GM19438 (cell line): ENCODE data around the gene CDH1.

Experiments
- ATAC-seq: cut with Tn5 transposase; IDR thresholded peaks from one replicate; pipeline ENCODE4 v1.9.1; 2021; ENCODE audit warnings: low read depth; ENCODE audit not compliant: unreplicated experiment

CDH1 gene

DNA sequence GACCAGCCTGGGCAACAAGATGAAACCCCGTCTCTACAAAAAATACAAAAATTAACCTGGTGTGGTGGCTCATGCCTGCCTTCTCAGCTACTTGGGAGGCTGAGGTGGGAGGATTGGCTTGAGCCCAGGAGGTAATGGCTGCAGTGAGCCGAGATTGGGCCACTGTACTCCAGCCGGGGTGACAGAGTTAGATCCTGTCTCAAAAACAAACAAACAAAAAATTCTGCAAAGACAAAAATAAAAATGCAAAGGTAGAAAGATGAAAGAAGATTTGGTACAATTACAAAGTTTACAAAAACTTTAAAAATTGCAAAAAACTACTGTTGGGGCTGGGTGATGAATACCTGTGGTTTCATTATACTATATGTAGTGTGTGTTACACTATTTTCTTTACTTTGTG lies 5.5 kb upstream of the CDH1 start:
- ATAC-seq, result no peak

GRCh38 chr16:68732042-68732680 lies 4.9 kb upstream of the CDH1 start:
- ATAC-seq, result no peak

DNA sequence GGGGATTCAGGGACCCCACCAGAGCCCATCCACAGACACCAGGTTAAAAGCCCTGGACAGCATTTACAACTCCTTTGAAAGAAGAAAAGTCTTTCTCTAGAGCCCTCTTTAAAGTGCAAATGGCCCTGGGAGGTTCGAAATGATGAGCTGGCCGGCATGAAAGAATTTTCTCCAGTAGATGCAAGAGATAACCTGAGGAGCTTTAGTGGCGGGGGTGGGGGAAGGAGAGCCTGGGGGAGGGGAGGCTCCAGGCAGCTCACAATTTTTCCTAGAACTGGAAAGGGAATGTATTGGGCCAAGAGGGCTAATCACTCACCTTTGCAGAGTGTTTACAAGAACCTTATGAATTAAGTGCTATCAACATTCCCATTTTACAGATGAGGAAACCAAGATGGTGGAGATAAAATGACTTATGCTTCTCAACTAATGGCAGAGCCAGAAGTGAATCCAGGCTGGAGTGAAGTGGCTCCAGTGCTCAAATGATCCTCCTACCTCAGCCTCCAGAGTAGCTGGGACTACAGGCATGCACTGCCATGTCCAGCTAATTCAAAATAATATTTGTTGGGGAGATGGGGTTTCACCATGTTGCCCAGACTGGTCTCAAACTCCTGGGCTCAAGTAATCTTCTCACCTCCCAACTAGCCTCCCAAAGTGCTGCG lies 4.2 kb upstream of the CDH1 start:
- ATAC-seq, result no peak

- no peak for ATAC-seq
Observed at GRCh38 chr16:68733570-68733969, 3.5 kb upstream of the CDH1 start.

- ATAC-seq, result no peak
Observed at GRCh38 chr16:68734782-68735181, 2.3 kb upstream of the CDH1 start.

DNA sequence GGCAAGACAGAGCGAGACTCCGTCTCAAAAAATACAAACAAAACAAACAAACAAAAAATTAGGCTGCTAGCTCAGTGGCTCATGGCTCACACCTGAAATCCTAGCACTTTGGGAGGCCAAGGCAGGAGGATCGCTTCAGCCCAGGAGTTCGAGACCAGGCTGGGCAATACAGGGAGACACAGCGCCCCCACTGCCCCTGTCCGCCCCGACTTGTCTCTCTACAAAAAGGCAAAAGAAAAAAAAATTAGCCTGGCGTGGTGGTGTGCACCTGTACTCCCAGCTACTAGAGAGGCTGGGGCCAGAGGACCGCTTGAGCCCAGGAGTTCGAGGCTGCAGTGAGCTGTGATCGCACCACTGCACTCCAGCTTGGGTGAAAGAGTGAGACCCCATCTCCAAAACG lies 531 bp upstream of the CDH1 start:
- ATAC-seq, result no peak

GRCh38 chr16:68737730-68738629 lies 888 bp downstream of the CDH1 start:
- ATAC-seq, result no peak

- ATAC-seq, result no peak
Observed at GRCh38 chr16:68739964-68740627, 3.0 kb downstream of the CDH1 start.

DNA sequence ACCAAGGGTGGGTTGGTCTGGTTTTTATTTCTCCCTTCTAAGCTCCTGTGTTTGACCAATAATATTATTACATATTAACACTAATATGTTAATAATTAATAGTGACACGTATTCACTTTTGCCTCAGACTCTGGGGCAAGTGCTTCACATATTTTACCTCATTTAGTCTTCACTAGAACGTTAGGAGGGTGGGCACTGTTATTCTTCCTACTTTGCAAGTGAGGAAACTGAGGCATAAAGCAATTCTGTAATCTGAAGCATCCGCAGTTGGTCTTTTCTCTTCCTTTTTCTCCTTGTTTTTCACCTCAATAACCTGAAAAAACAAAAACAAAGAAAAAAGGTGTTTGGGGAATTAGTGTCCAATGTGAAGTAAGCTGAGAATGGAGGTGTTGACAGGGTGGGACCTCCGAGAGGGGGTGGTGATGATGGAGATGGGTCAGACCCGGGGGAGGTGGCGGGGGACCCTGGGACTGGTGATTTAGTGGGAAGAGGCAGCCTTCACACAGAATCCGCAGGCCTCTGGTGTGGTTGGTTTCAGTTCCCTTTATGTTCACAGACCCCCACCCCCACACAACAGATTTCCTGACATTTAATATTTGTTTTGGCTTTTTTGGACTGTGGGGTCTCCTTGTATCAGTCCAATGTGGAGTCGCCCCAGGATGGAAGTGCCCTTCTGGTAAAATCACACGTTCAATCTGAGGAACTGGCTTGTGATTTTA lies 3.7 kb downstream of the CDH1 start:
- ATAC-seq, result no peak

- ATAC-seq, result no peak
Observed at GRCh38 chr16:68743664-68744063, 6.6 kb downstream of the CDH1 start.

GRCh38 chr16:68744744-68745280 lies 7.7 kb downstream of the CDH1 start:
- ATAC-seq, result no peak

DNA sequence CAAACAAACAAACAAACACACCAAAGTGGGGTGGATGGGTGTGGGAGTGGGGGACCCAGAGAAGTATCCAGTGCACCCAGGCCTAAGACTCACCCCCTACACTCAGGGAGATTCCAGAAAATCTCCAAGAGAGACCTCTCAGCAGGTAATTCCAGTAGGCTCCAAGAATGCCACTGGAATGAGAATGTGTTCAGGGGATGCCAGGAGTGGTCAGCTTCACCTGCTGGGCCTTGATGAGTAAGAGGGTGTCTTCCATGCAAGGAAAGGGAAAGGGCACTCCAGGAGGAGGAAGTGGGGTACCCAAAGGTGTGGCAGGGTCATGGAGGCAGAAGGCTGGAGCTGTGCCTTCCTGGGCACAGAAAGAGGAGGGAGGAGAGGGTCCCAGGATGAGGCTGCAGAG lies 9.9 kb downstream of the CDH1 start:
- no peak for ATAC-seq

DNA sequence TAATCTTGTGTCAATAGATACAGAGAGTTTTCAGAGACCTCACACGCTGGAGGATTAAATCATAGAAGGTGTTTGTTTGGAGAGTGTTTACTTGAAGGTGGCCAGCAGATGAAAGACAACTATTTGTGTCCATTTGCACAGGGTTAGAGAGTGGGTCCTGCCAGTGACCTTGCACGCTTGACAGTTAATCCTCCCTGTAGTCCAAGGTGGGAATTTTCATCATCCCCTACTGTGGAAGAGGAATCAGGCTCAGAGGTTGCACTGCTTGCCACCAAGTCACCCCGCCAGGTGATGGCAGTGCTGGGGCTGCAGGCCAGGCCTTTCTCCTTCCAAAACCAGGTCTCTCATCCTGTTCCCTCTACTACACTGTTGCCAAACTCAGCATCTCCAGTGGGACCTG lies 12.3 kb downstream of the CDH1 start:
- no peak for ATAC-seq

- ATAC-seq, result no peak
Observed at GRCh38 chr16:68750193-68750695, 13.2 kb downstream of the CDH1 start.

DNA sequence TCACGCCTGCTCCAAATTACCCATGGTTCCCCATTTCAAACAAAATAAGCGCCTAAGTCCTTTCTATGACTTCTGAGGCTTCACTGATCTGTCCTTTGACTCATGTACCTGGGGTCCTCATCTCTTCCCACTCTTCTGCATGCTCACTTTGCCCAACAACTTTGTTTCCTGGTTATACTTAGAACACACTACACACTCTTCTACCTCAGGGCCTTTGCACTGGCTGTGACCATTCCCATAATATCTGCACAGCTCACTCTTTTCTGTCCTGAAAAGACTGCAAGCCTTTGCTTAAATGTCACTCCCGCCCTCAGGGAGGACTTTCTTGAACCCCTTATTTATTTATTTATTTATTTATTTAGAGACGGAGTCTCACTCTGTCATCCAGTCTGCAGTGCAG lies 14.1 kb downstream of the CDH1 start:
- no peak for ATAC-seq

- no peak for ATAC-seq
Observed at GRCh38 chr16:68752602-68753001, 15.5 kb downstream of the CDH1 start.

- ATAC-seq, result no peak
Observed at GRCh38 chr16:68754084-68754792, 17.1 kb downstream of the CDH1 start.

DNA sequence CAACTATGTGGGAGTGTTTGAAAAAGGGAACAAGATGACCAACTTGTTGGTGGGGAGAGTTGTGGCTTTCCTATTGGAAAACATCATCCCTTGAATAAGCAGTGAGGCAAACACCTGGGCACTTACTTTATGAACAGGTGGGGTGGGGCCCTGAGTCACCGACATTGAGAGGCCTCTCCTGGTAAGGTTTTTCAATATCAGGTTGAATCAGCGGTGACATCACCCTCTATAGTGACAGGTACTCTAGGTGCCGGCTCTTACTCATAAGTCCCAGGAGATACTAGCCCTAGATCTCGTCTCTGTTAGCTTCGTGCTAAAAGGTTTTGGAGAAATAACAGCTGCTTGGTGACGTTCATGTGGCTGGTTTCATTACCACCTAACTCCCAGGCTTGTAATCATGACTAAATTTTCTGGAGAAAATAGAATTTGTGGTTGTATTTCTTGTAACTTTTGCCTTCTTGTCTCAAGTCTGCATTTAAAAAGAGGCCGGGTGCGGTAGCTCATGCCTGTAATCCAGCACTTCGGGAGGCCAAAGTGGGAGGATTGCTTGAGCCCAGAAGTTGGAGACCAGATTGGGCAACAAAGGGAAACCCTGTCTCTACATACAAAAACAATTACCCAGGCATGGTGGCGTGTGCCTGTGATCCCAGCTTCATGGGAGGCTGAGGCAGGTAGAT lies 19.3 kb downstream of the CDH1 start:
- ATAC-seq, result peak; percentile 53

GRCh38 chr16:68757625-68757935 lies 20.5 kb downstream of the CDH1 start:
- ATAC-seq, result no peak
